IPS-18a (cell line): Measurements from ENCODE around the gene ARG1.

ENCODE experiments used
- H3K27ac ChIP-seq: one replicate; pipeline ENCODE4 v1.5.1; 2013; ENCODE audit warnings: low read length
- H3K27me3 ChIP-seq: one replicate; pipeline ENCODE4 v1.6.1; 2013; ENCODE audit warnings: mild to moderate bottlenecking, low read length; ENCODE audit not compliant: control insufficient read depth, insufficient read depth
- H3K36me3 ChIP-seq: one replicate; pipeline ENCODE4 v1.6.1; 2013; ENCODE audit warnings: low read depth, low read length; ENCODE audit not compliant: control insufficient read depth
- H3K4me1 ChIP-seq: one replicate; pipeline ENCODE4 v1.6.1; 2013; ENCODE audit warnings: low read depth, low read length; ENCODE audit not compliant: control insufficient read depth
- H3K4me3 ChIP-seq: one replicate; pipeline ENCODE4 v1.5.1; 2013; ENCODE audit warnings: low read length
- H3K9ac ChIP-seq: one replicate; pipeline ENCODE4 v1.6.1; 2013; ENCODE audit warnings: mild to moderate bottlenecking, low read length, moderate library complexity
- H3K9me3 ChIP-seq: one replicate; pipeline ENCODE4 v1.6.1; 2013; ENCODE audit warnings: low read depth, low read length; ENCODE audit not compliant: control insufficient read depth

The ARG1 gene

DNA sequence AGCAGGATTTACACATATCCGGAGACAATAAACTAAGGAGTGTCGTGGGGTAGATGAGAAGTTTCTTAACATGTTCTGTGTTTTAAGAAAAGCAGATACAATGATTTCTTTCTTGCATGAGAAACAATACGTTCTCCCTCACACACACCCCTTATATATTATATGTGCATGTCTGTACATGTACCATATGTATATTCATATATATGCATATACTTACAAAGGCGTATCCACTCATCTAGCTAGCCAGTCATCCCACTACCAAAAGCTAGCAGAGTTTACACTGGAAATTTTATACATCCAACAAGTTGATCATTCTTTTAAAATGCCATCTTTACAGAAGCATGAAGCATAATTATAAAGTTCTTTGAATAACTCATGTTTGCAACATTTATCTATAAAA is 14.9 kb downstream of the ARG1 start:
- Histone ChIP-seq H3K9ac (no peak overlapping the region), H3K4me3 (no peak overlapping the region), H3K9me3 (no peaks in the 10 kb centered on the region), H3K36me3 (peaks cover 36% of the 10 kb centered on the region), H3K27ac (no peak overlapping the region), H3K4me1 (no peaks in the 10 kb centered on the region), H3K27me3 (no peaks in the 10 kb centered on the region)

DNA sequence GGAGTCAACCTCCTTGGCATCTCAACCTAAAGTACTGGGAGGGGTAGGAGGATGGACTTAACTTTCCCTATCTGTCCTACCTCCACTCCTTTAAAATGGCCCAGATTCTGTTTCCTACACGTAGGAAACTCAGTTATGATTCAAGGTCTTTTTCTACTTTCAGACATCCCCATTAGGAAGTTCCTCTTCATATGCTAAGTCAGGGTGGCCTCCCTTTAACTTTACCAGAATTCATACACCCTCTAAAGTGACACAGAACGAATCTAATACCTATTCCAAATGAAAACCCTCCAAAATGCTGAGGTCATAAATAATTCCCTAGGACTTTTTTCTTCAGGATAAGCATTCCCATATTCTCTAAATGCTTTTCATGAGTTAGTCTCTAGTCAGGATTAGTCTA is 15.6 kb downstream of the ARG1 start:
- Histone ChIP-seq H3K27me3 (no peaks in the 10 kb centered on the region), H3K4me3 (no peak overlapping the region), H3K9ac (no peak overlapping the region), H3K27ac (no peak overlapping the region), H3K9me3 (no peaks in the 10 kb centered on the region), H3K36me3 (peaks cover 39% of the 10 kb centered on the region), H3K4me1 (no peaks in the 10 kb centered on the region)

DNA sequence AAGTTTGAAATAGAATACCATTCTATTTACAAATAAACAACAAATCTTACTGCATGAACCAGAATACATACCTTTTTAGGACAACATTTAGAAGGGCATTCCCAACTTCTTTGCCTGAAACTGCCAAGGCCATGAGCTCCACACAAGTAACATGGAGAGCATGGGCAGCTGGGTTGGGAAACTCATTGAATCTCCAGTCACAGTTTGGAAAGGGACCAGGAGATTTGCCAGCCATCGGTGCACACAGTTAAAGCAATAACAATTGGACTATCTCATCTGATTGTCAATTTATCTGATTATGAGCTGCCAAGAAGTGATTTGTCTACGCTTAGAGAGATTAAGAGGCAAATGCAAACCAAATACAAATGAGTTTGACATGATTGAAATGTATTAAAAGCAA is 19.9 kb downstream of the ARG1 start:
- Histone ChIP-seq H3K27ac (no peak overlapping the region), H3K27me3 (no peaks in the 10 kb centered on the region), H3K4me3 (no peak overlapping the region), H3K36me3 (peaks cover 52% of the 10 kb centered on the region), H3K9ac (no peak overlapping the region), H3K4me1 (no peaks in the 10 kb centered on the region), H3K9me3 (no peaks in the 10 kb centered on the region)

DNA sequence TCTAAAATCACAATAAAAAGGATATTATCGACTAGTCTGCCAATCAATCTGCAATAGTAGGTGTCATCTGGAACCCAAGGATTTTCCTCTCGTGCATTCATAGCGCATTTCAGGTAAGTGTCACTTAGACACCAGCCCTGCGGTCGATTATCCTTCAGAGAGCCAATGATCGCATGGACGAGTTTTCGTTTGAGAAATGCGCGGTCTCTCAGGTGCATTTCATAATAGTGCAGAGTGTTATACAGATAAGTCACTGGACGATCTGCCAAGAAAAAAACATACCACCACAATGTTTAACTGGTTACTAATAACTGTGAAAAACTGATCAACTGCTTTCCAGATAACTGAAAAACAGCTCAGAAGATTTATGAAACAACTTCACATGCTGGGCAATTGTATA is 21.0 kb downstream of the ARG1 start:
- Histone ChIP-seq H3K9ac (no peak overlapping the region), H3K4me3 (no peak overlapping the region), H3K36me3 (peaks cover 57% of the 10 kb centered on the region), H3K4me1 (no peaks in the 10 kb centered on the region), H3K9me3 (no peaks in the 10 kb centered on the region), H3K27ac (no peak overlapping the region), H3K27me3 (no peaks in the 10 kb centered on the region)

DNA sequence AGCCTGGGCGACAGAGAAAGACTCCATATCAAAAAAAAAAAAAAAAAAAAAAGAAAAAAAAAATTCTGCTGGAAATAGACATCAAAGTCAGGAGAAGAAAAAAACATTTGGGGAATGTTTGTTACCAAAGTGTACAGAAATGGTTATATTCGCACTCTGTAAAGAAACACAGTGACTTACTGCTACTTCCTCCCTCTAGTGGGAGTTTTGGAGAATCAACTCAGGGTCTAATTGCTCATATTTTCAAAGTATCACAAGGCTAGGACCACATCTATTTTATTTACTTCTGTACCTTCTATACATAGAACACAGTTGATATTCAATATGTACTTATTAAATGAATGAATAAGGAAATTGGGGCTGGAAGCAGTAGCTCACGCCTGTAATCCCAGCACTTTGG is 24.4 kb downstream of the ARG1 start:
- no peak overlapping the region for H3K27ac ChIP-seq
- no peaks in the 10 kb centered on the region for H3K9me3 ChIP-seq
- no peak overlapping the region for H3K4me3 ChIP-seq
- H3K9ac ChIP-seq: no peak overlapping the region
- no peaks in the 10 kb centered on the region for H3K27me3 ChIP-seq
- H3K36me3 ChIP-seq: peaks cover 71% of the 10 kb centered on the region
- H3K4me1 ChIP-seq: no peaks in the 10 kb centered on the region

DNA sequence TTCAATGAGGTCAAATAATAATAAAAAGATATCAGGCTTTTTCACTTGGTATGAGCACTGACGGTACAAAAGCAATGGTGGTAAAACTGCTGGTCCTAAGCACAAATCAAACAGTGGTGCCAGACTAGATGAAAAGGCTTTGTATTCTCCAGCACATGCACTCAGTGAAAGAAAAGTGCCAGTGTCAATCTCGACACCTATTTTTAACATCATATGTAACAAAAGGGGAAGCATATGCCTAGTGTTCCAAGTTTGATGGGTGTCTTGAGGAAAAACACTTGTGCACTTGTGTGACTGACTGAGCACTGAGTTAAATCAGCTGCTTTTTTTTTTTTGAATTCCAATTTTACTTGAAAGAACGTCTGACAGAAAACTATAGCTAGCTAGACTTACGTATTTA is 27.7 kb downstream of the ARG1 start:
- H3K9me3 ChIP-seq: no peaks in the 10 kb centered on the region
- no peaks in the 10 kb centered on the region for H3K4me1 ChIP-seq
- no peak overlapping the region for H3K27ac ChIP-seq
- no peak overlapping the region for H3K4me3 ChIP-seq
- H3K27me3 ChIP-seq: no peaks in the 10 kb centered on the region
- peaks cover 69% of the 10 kb centered on the region for H3K36me3 ChIP-seq
- H3K9ac ChIP-seq: no peak overlapping the region

DNA sequence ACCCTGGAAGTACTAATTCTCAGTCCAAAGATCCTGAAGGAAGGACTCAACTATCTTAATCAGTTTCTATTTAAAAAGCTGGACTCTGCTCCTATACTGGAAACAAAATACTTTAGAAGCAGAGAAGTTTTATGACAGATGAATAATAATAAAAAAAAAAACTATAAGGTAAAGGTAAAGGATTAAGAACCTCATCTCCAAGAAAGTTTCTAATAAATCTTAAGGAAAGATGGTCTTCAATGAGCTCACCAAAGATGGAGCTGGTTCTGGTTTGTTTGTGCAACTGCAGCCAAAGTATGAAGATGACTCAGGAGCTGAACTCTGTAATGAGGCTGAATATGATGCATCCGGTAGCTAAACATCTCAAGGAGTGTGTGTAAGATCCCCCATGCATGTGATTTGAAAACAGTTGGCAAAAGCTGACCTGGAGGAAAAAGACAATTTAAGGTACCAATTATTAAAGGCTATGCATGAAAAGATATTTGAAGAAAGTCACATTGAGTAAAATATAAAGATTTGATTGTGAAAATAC is 29.8 kb downstream of the ARG1 start:
- H3K9ac ChIP-seq: no peak overlapping the region
- no peak overlapping the region for H3K4me3 ChIP-seq
- H3K36me3 ChIP-seq: peaks cover 71% of the 10 kb centered on the region
- no peaks in the 10 kb centered on the region for H3K27me3 ChIP-seq
- H3K27ac ChIP-seq: no peak overlapping the region
- no peaks in the 10 kb centered on the region for H3K4me1 ChIP-seq
- H3K9me3 ChIP-seq: no peaks in the 10 kb centered on the region

DNA sequence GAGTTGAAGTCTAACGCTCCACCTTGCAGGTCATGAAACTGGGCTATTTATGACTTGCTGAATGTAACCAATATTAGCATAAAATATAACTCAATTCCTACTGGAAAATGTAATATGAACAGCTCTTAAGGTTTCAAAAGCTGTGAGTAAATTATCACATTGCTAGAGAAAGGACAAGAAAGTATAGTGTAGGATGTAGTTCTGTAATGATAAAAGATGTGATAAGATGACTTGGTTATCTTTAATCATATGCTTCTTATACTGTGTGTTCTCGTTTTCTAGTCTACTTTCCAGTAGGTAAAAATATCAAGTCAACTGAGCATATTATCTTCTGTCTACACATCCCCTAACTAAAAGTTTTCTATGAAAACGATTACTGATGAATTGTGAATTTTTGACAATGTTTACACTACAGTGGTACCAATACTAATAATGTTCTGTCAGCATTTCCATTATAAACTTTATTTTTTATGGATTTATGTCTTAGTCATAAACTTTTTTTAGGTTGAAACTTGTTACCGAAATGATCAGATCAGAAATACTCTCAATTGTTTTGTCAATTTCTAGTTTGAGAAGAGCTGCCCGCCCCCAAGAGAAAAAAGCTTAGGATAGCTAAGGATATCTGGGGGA is 40.4 kb downstream of the ARG1 start:
- Histone ChIP-seq H3K27ac (no peak overlapping the region), H3K9ac (no peak overlapping the region)

DNA sequence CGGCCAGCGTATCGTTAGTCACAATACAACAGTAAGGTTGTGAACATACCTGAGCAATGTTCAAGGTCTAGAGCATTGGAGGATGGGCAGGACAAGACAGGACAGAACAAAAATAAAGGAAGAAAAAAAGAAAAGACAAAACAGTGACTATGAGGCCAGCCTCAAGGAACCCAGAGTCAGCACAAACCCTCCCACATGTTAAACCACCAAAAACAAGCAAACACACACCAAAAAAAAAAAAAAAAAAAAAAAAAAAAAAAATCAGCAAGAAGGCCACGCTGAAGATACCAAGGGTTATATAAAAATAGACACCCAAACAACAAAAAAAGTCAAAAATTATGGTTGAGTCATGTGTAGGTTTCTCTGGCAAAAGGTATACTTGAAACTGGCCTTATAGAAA is 42.2 kb downstream of the ARG1 start:
- Histone ChIP-seq H3K36me3 (peaks cover 55% of the 10 kb centered on the region), H3K4me3 (no peak overlapping the region), H3K9ac (no peak overlapping the region), H3K4me1 (no peaks in the 10 kb centered on the region), H3K27me3 (no peaks in the 10 kb centered on the region), H3K27ac (no peak overlapping the region), H3K9me3 (no peaks in the 10 kb centered on the region)

More for the DNA sequence above, 40.4 kb downstream of the ARG1 start:
- H3K4me1 ChIP-seq: no peaks in the 10 kb centered on the region
- no peaks in the 10 kb centered on the region for H3K27me3 ChIP-seq
- peaks cover 47% of the 10 kb centered on the region for H3K36me3 ChIP-seq
- no peaks in the 10 kb centered on the region for H3K9me3 ChIP-seq
- H3K4me3 ChIP-seq: no peak overlapping the region

DNA sequence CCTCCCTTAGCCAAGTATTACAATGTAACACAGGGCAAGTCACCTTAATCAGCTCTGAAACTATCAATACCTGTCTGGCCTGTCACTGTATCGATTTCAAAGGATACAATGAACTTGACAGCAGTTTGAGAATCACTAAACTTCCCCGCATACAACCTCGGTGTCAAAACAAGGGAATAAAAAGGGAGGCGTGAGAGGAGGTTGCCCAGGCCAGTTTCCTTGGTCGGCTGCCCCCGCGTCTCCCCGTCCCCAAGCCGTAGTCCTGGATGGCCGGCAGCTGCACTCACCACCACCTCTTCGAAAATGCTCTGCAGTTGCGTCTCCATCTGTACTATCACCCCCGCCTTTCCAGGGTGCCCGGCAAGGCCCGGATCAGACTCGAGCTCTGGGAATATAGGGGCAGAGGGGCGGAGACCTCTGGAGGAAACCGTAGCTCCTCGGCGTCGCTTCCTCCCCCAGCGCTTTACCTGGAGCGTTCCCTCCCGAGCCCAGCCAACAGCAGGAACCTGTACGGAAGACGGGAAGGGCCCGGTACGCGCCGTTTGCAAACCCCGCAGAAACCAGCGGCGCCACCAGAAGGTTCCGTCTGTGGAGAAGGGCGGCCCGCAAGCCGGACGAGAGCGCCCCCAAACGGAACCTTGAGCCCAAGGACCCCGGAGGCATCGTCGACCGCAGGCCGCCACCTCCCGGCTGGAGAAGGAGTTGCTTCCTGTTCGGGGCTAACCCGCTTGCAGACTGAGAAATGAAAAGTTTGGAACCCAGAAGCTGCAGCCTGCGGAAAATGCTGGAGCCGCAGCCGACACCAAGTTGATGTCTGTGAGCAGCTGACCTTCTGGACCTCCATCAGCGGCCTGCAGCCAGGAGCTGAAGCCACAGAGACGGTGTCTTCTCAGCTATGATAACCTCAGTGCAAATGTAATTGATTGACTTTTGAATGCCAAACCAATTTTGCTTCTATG is 55.0 kb downstream of the ARG1 start, which contains the start of gene MED23:
Gene MED23 (minus strand): TSS at position 519 of the 959 bp plus-strand sequence. CDS start 193 bp downstream, at position 326.
- Histone ChIP-seq H3K4me1 (no peaks in the 10 kb centered on the region), H3K36me3 (peaks cover 15% of the 10 kb centered on the region), H3K9me3 (no peaks in the 10 kb centered on the region), H3K27me3 (no peaks in the 10 kb centered on the region), H3K9ac (peak within 1 kb of the TSS; percentile 60), H3K27ac (no peak within 1 kb of the TSS), H3K4me3 (peak within 1 kb of the TSS; percentile 94)

DNA sequence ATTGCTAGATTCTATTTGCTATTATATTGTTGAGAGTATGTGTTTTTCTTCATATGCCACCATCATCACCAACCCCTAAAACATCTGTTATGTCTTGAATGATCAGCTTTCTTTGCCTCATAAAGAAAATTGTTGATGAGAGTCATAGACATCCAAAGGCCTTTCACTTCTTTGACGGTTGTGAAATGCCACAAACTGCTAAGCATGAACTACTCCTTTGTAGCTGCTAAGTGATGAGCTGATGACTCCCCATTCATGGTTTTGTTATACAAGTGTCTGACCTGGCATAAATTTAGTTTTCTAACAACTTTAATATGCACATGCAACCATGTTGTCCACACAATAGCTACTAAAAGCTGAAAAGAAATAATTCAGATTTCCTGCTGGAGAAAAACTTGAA is 55.7 kb downstream of the ARG1 start:
- Histone ChIP-seq H3K9me3 (no peaks in the 10 kb centered on the region), H3K4me3 (peak overlapping the region; percentile 94), H3K27ac (no peak overlapping the region), H3K36me3 (peaks cover 10% of the 10 kb centered on the region), H3K4me1 (no peaks in the 10 kb centered on the region), H3K27me3 (no peaks in the 10 kb centered on the region), H3K9ac (no peak overlapping the region)
